SW480 (cell line): ENCODE measurements around the gene SLC7A10.

Experiments
- DNase-seq: peaks from one replicate; pipeline ENCODE4 v3.0.0-alpha.2; 2016; ENCODE audit warnings: low spot score

Gene SLC7A10

GRCh38 chr19:33254245-33254824 is 28.7 kb upstream of the SLC7A10 start:
- DNase-seq: no peak

GRCh38 chr19:33252971-33253370 is 27.3 kb upstream of the SLC7A10 start:
- no peak for DNase-seq

GRCh38 chr19:33252418-33252962 is 26.8 kb upstream of the SLC7A10 start:
- DNase-seq: no peak

GRCh38 chr19:33251526-33252090 is 26.0 kb upstream of the SLC7A10 start:
- DNase-seq: no peak

GRCh38 chr19:33251076-33251475 is 25.4 kb upstream of the SLC7A10 start:
- DNase-seq: no peak

GRCh38 chr19:33250500-33250899 is 24.9 kb upstream of the SLC7A10 start:
- DNase-seq: no peak

GRCh38 chr19:33249740-33250366 is 24.2 kb upstream of the SLC7A10 start:
- DNase-seq: no peak

- DNase-seq: peak; percentile 72
Observed at GRCh38 chr19:33248954-33249613, 23.4 kb upstream of the SLC7A10 start.

- DNase-seq: no peak
Observed at GRCh38 chr19:33248553-33248953, 22.9 kb upstream of the SLC7A10 start.

- DNase-seq: no peak
Observed at GRCh38 chr19:33248104-33248503, 22.5 kb upstream of the SLC7A10 start.

GRCh38 chr19:33247441-33247819 is 21.8 kb upstream of the SLC7A10 start:
- no peak for DNase-seq

GRCh38 chr19:33246709-33247440 is 21.2 kb upstream of the SLC7A10 start:
- DNase-seq: no peak

- no peak for DNase-seq
Observed at GRCh38 chr19:33245948-33246708, 20.5 kb upstream of the SLC7A10 start.

- DNase-seq: no peak
Observed at GRCh38 chr19:33242911-33243310, 17.3 kb upstream of the SLC7A10 start.

- no peak for DNase-seq
Observed at GRCh38 chr19:33242131-33242530, 16.5 kb upstream of the SLC7A10 start.

GRCh38 chr19:33241530-33242101 is 16.0 kb upstream of the SLC7A10 start:
- DNase-seq: no peak

GRCh38 chr19:33241091-33241529 is 15.5 kb upstream of the SLC7A10 start:
- no peak for DNase-seq

GRCh38 chr19:33240181-33240771 is 14.6 kb upstream of the SLC7A10 start:
- no peak for DNase-seq

GRCh38 chr19:33239223-33239975 is 13.7 kb upstream of the SLC7A10 start:
- no peak for DNase-seq
